Progenitor cell of endocrine pancreas (in vitro differentiated cells): ENCODE measurements around the gene GPR37L1. TPM values are rescaled to one million over a fixed set of nuclear protein-coding genes. Genes with fewer than 3 reads are reported as not detected.
"Not testable (repeated sequence)": the region's sequence is repeated elsewhere in the genome, so short reads cannot be mapped to it uniquely, and the experiment has no call there.

ENCODE experiments used
- DNase-seq: peaks from one replicate; pipeline ENCODE4 v3.0.0; 2021; ENCODE audit warnings: low spot score; ENCODE audit not compliant: unreplicated experiment
- H3K27ac Mint-ChIP-seq: 2 replicates; pipeline ENCODE4 v1.8.0; 2021; ENCODE audit warnings: mild to moderate bottlenecking, moderate library complexity, mixed read lengths
- H3K27me3 Mint-ChIP-seq: 2 replicates; pipeline ENCODE4 v1.8.0; 2021; ENCODE audit warnings: mixed read lengths
- H3K36me3 Mint-ChIP-seq: 2 replicates; pipeline ENCODE4 v1.8.0; 2022; ENCODE audit warnings: mixed read lengths; ENCODE audit not compliant: insufficient read depth
- H3K4me1 Mint-ChIP-seq: 2 replicates; pipeline ENCODE4 v1.8.0; 2021; ENCODE audit warnings: low read depth, mixed read lengths
- H3K4me3 Mint-ChIP-seq: 2 replicates; pipeline ENCODE4 v1.8.0; 2021; ENCODE audit warnings: low read depth, mild to moderate bottlenecking, moderate library complexity, mixed read lengths
- H3K9me3 Mint-ChIP-seq: 2 replicates; pipeline ENCODE4 v1.8.0; 2021; ENCODE audit warnings: low read depth, mixed read lengths
- CTCF ChIP-seq: fragments of 200-600 bp; sonication (generic); IDR thresholded peaks from one replicate; pipeline ENCODE4 v1.5.0; 2021; ENCODE audit warnings: antibody characterized with exemption, mild to moderate bottlenecking; ENCODE audit not compliant: unreplicated experiment
- total RNA-seq: library from RNA; stranded (reverse); gene quantifications from 2 replicates; pipeline ENCODE4 v1.2.1, GENCODE V29; 2021

Gene GPR37L1
- total RNA-seq, 1 donor from 2014 or later: not detected

GRCh38 chr1:202134645-202135172 is 12.0 kb downstream of the GPR37L1 start:
- H3K4me1 Mint-ChIP-seq: peaks cover 1% of the 10 kb centered on the region
- no peaks in the 10 kb centered on the region for H3K9me3 Mint-ChIP-seq
- H3K27ac Mint-ChIP-seq: no peak overlapping the region
- H3K4me3 Mint-ChIP-seq: no peak overlapping the region
- TF ChIP-seq CTCF: no peak
- H3K36me3 Mint-ChIP-seq: peaks cover 3% of the 10 kb centered on the region
- H3K27me3 Mint-ChIP-seq: no peaks in the 10 kb centered on the region
- no peak for DNase-seq

- no peak overlapping the region for H3K4me3 Mint-ChIP-seq
- TF ChIP-seq CTCF: peak; percentile 81
- H3K9me3 Mint-ChIP-seq: no peaks in the 10 kb centered on the region
- H3K36me3 Mint-ChIP-seq: peaks cover 3% of the 10 kb centered on the region
- H3K27ac Mint-ChIP-seq: peak overlapping the region; percentile 29
- peak; percentile 27 for DNase-seq
- no peaks in the 10 kb centered on the region for H3K27me3 Mint-ChIP-seq
- H3K4me1 Mint-ChIP-seq: peaks cover 1% of the 10 kb centered on the region
Observed at GRCh38 chr1:202135221-202135721, 12.6 kb downstream of the GPR37L1 start.

- H3K27ac Mint-ChIP-seq: no peak overlapping the region
- H3K36me3 Mint-ChIP-seq: no peaks in the 10 kb centered on the region
- peaks cover 7% of the 10 kb centered on the region for H3K4me1 Mint-ChIP-seq
- DNase-seq: no peak
- TF ChIP-seq CTCF: no peak
- H3K27me3 Mint-ChIP-seq: peaks cover 6% of the 10 kb centered on the region
- H3K4me3 Mint-ChIP-seq: no peak overlapping the region
- no peaks in the 10 kb centered on the region for H3K9me3 Mint-ChIP-seq
Observed at GRCh38 chr1:202140833-202141232, 18.1 kb downstream of the GPR37L1 start.

- not testable (repeated sequence) for H3K27me3 Mint-ChIP-seq, H3K4me3 Mint-ChIP-seq, H3K9me3 Mint-ChIP-seq, H3K4me1 Mint-ChIP-seq, H3K27ac Mint-ChIP-seq, H3K36me3 Mint-ChIP-seq, DNase-seq
Observed at GRCh38 chr1:202141468-202141867, 18.8 kb downstream of the GPR37L1 start.

- no peak for DNase-seq
- Mint-ChIP-seq H3K4me1 (peaks cover 7% of the 10 kb centered on the region), H3K36me3 (no peaks in the 10 kb centered on the region), H3K4me3 (peak overlapping the region; percentile 89), H3K9me3 (no peaks in the 10 kb centered on the region), H3K27ac (peak overlapping the region; percentile 90), H3K27me3 (peaks cover 11% of the 10 kb centered on the region)
- no peak for TF ChIP-seq CTCF
Observed at GRCh38 chr1:202143011-202143767, 20.5 kb downstream of the GPR37L1 start.
